GM12878 (cell line): Measurements from ENCODE around the gene LRRTM3. TPM values are rescaled to one million over a fixed set of nuclear protein-coding genes. Genes with fewer than 3 reads are reported as not detected.

ENCODE experiments used
- ATAC-seq: fragments of 200-7000 bp; cut with Tn5 transposase; 3 replicates; pipeline ENCODE4 v1.9.1; 2020; ENCODE audit warnings: mild to moderate bottlenecking, moderate library complexity
- BruUV-seq: library from RNA; stranded (reverse); fragments of 400-500 nt; replicated peaks from 2 replicates; lab custom pipeline; 2021; lab: Mats Ljungman, UMichigan
- CTCF ChIA-PET: fragments of 300-600 bp; sonication (Branson Sonifier 250); formaldehyde crosslinking; extraction: SDS; loops from one replicate; lab custom pipeline; 2021; ENCODE audit warnings: inconsistent platforms; lab: Yijun Ruan, JAX
- POLR2A ChIA-PET: fragments of 350-600 bp; formaldehyde crosslinking; extraction: SDS; loops from one replicate; lab custom pipeline; 2021; ENCODE audit warnings: inconsistent platforms; lab: Charles Lee
- RAD21 ChIA-PET: fragments of 300-600 bp; sonication (Branson Sonifier 250); formaldehyde crosslinking; loops from one replicate; lab custom pipeline; 2023; ENCODE audit warnings: antibody characterized with exemption; ENCODE audit not compliant: unreplicated experiment; lab: Charles Lee
- SMC1A ChIA-PET: fragments of 300-600 bp; sonication (Branson Sonifier 250); formaldehyde crosslinking; loops from one replicate; lab custom pipeline; 2023; ENCODE audit not compliant: unreplicated experiment, uncharacterized antibody; lab: Charles Lee
- DNase-seq: peaks from one replicate; pipeline ENCODE4 v3.0.0-alpha.2; 2011; ENCODE audit warnings: low read depth, low spot score
- FAIRE-seq: peaks from 3 replicates; lab custom pipeline; 2011; peaks lifted over from hg19 to GRCh38; lab: Jason Lieb, UNC
- H2AFZ ChIP-seq: 2 replicates; pipeline ENCODE4 v1.6.0; 2011; ENCODE audit warnings: low read depth, low read length, control low read depth; ENCODE audit not compliant: control insufficient read depth
- H3K27ac ChIP-seq: 2 replicates; pipeline ENCODE4 v1.5.1; 2011; ENCODE audit warnings: control low read depth; ENCODE audit not compliant: control insufficient read depth, insufficient read depth
- H3K27me3 ChIP-seq, 2 experiments: replicated peaks in 1 of 2; 2 replicates each; pipeline versions ENCODE4 v1.6.0 to v1.6.1; 2011; ENCODE audit warnings: low read length in 1 of 2; ENCODE audit not compliant: control insufficient read depth in 2 of 2, insufficient read depth in 2 of 2
- H3K36me3 ChIP-seq, 2 experiments: 2 replicates each; pipeline ENCODE4 v1.5.1; 2011; ENCODE audit warnings: low read length in 1 of 2; ENCODE audit not compliant: control insufficient read depth in 2 of 2, insufficient read depth in 2 of 2
- H3K4me1 ChIP-seq: 2 replicates; pipeline ENCODE4 v1.6.1; 2011; ENCODE audit warnings: mild to moderate bottlenecking, low read length, moderate library complexity, mixed read lengths; ENCODE audit not compliant: control insufficient read depth, insufficient read depth
- H3K4me2 ChIP-seq: 2 replicates; pipeline ENCODE4 v1.6.0; 2011; ENCODE audit warnings: control low read depth; ENCODE audit not compliant: control insufficient read depth, insufficient read depth
- H3K4me3 ChIP-seq: fragments of 200-600 bp; sonication (generic); 2 replicates; pipeline ENCODE4 v1.5.1; 2016
- H3K79me2 ChIP-seq: 2 replicates; pipeline ENCODE4 v1.6.0; 2011; ENCODE audit warnings: low read length; ENCODE audit not compliant: control insufficient read depth, insufficient read depth
- H3K9ac ChIP-seq: 2 replicates; pipeline ENCODE4 v1.8.0; 2011; ENCODE audit warnings: low read length, control low read depth, mixed read lengths; ENCODE audit not compliant: control insufficient read depth, insufficient read depth
- H3K9me3 ChIP-seq: replicated peaks from 3 replicates; pipeline ENCODE4 v1.5.1; 2011; ENCODE audit warnings: mild to moderate bottlenecking, low read length; ENCODE audit not compliant: control insufficient read depth, insufficient read depth
- H4K20me1 ChIP-seq: 2 replicates; pipeline ENCODE4 v1.6.0; 2011; ENCODE audit not compliant: control insufficient read depth, insufficient read depth
- CREM ChIP-seq: IDR thresholded peaks from 2 replicates; pipeline ENCODE4 v1.6.1; 2014; ENCODE audit warnings: antibody characterized with exemption, low read depth
- HCFC1 ChIP-seq: fragments of 150-350 bp; IDR thresholded peaks from 2 replicates; pipeline ENCODE4 v1.6.1; 2014; ENCODE audit warnings: low read length
- NRF1 ChIP-seq: conservative IDR thresholded peaks from 2 replicates; pipeline ENCODE4 v1.6.1; 2011; ENCODE audit warnings: mild to moderate bottlenecking, low read depth, low read length, improper control_type of control experiment
- RELA ChIP-seq: fragments of 450-650 bp; IDR thresholded peaks from 2 replicates; pipeline ENCODE4 v1.8.0; 2014; ENCODE audit warnings: borderline replicate concordance; ENCODE audit not compliant: partially characterized antibody
- SIX5 ChIP-seq: IDR thresholded peaks from 2 replicates; pipeline ENCODE4 v1.6.1; 2011; ENCODE audit warnings: mild to moderate bottlenecking, low read depth, low read length, moderate library complexity; ENCODE audit not compliant: severe bottlenecking
- SUPT20H ChIP-seq: IDR thresholded peaks from 2 replicates; pipeline ENCODE4 v1.6.1; 2011; ENCODE audit warnings: low read depth, mild to moderate bottlenecking, low read length, moderate library complexity, borderline replicate concordance; ENCODE audit not compliant: control insufficient read depth
- TARDBP ChIP-seq: IDR thresholded peaks from 2 replicates; pipeline ENCODE4 v1.6.1; 2016; ENCODE audit warnings: borderline replicate concordance
- TCF3 ChIP-seq: IDR thresholded peaks from 2 replicates; pipeline ENCODE4 v1.6.1; 2012; ENCODE audit warnings: low read depth, mild to moderate bottlenecking, low read length, borderline replicate concordance; ENCODE audit not compliant: insufficient read depth
- TCF7 ChIP-seq: IDR thresholded peaks from 2 replicates; pipeline ENCODE4 v1.6.1; 2014; ENCODE audit warnings: antibody characterized with exemption, borderline replicate concordance
- ZBED1 ChIP-seq: IDR thresholded peaks from 2 replicates; pipeline ENCODE4 v1.6.1; 2016; ENCODE audit warnings: borderline replicate concordance
- WGBS: methylation state at CpG from one replicate; pipeline ENCODE4 v1.1.6; 2016; ENCODE audit warnings: low lambda C conversion rate; ENCODE audit not compliant: insufficient replicate concordance, insufficient coverage; ENCODE audit errors: missing lambda C conversion rate; 5-methylcytosine and 5-hydroxymethylcytosine counted together
- in situ Hi-C: fragments of 300-500 bp; cut with MboI; formaldehyde crosslinking; loops from 9 replicates; pipeline ENCODE4 v1.14.3; 2018; ENCODE audit warnings: mixed read lengths
- intact Hi-C: fragments of 100-400 bp; cut with micrococcal nuclease; formaldehyde crosslinking; loops from one replicate; pipeline ENCODE4 v1.14.2; 2022; ENCODE audit not compliant: unreplicated experiment
- polyA plus RNA-seq, 11 experiments: library from polyadenylated mRNA; depleted of rRNA in 4 of 11; unstranded in 6 of 11; stranded (reverse) in 5 of 11; fragments of >200 nt; fragmentation: Nextera tagmentation in 4 of 11; fragmentation: Illumina TruSeq in 1 of 11; extraction: Ambion mirVana in 4 of 11; extraction: Trizol in 1 of 11; gene quantifications; 1 replicate in 1 of 11; 2 replicates in 10 of 11; pipeline versions ENCODE4 v1.2.1 to v1.2.3, GENCODE V29; 2011 to 2016; ENCODE audit warnings: inconsistent platforms in 2 of 11, missing spikeins in 2 of 11, low read depth in 1 of 11
- total RNA-seq, 4 experiments: library from RNA; depleted of rRNA in 3 of 4; stranded (reverse); fragments of >200 nt in 3 of 4; fragmentation: Illumina TruSeq in 1 of 4; extraction: Trizol in 1 of 4; gene quantifications; 2 replicates each; pipeline versions ENCODE4 v1.2.1 to v1.2.3, GENCODE V29; 2013 to 2021
- TF ChIP-seq, protein P1 (sequence below): fragments of 450-650 bp; formaldehyde crosslinking; IDR thresholded peaks from 2 replicates; pipeline ENCODE4 v1.4.0; 2022; ENCODE audit warnings: mild to moderate bottlenecking, moderate library complexity
- TF ChIP-seq, protein P2 (sequence below): IDR thresholded peaks from 2 replicates; pipeline ENCODE4 v1.6.1; 2011; ENCODE audit warnings: low read depth, low read length, improper control_type of control experiment, borderline replicate concordance

The LRRTM3 gene
- total and polyA plus RNA-seq, 10 of the 15 experiments (the other 5 are each of a cell fraction or from before 2014, with no cell fraction given), result not detected

DNA sequence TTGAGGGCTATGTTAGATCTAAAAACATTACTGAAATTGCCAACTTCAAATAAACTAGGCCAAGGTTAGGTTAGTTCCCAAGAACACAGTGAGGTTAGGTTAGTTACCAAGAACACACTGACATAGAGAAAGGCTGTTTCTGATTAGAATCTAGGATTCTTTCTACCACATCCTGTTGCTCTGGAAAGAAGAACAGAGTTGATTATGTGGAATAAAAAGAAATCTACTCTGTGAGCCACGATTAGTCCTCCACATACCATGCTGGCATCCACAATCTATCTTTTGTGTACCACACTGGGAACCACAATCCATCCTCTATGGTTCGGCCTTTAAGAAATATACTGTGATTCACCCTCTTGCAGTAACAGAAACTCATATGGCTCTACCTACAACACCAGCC, 91.4 kb downstream of the LRRTM3 start:
- POLR2A ChIA-PET, result no interaction called here
- WGBS, result 3% methylated on average over 2 of the region's 2 CpGs
- H3K4me2 ChIP-seq, result no peak overlapping the region

More for the DNA sequence above, 91.4 kb downstream of the LRRTM3 start:
- no peak overlapping the region for H3K27ac ChIP-seq
- no peaks in the 10 kb centered on the region for H3K36me3 ChIP-seq
- ChIA-PET SMC1A (no interaction called here), CTCF (interaction anchor here (1.3 kb wide), 1 partner anchor 12 kb away, joined by 4 read pairs; no protein-coding TSS in a partner anchor), RAD21 (no interaction called here)
- DNase-seq, result no peak
- no peak for FAIRE-seq
- no peak overlapping the region for H3K4me3 ChIP-seq
- no peak overlapping the region for H2AFZ ChIP-seq
- no peaks in the 10 kb centered on the region for H3K4me1 ChIP-seq
- H3K9me3 ChIP-seq, result no peaks in the 10 kb centered on the region
- ATAC-seq, result no peak
- no peaks in the 10 kb centered on the region for H4K20me1 ChIP-seq
- H3K27me3 ChIP-seq, result no peaks in the 10 kb centered on the region
- in situ Hi-C loops, result no loop called here
- no TSS peak for BruUV-seq
- H3K9ac ChIP-seq, result no peak overlapping the region
- intact Hi-C loops, result no loop called here
- no peak for TF ChIP-seq TCF7
- no peak for TF ChIP-seq CREM
- TF ChIP-seq, protein P1, sequence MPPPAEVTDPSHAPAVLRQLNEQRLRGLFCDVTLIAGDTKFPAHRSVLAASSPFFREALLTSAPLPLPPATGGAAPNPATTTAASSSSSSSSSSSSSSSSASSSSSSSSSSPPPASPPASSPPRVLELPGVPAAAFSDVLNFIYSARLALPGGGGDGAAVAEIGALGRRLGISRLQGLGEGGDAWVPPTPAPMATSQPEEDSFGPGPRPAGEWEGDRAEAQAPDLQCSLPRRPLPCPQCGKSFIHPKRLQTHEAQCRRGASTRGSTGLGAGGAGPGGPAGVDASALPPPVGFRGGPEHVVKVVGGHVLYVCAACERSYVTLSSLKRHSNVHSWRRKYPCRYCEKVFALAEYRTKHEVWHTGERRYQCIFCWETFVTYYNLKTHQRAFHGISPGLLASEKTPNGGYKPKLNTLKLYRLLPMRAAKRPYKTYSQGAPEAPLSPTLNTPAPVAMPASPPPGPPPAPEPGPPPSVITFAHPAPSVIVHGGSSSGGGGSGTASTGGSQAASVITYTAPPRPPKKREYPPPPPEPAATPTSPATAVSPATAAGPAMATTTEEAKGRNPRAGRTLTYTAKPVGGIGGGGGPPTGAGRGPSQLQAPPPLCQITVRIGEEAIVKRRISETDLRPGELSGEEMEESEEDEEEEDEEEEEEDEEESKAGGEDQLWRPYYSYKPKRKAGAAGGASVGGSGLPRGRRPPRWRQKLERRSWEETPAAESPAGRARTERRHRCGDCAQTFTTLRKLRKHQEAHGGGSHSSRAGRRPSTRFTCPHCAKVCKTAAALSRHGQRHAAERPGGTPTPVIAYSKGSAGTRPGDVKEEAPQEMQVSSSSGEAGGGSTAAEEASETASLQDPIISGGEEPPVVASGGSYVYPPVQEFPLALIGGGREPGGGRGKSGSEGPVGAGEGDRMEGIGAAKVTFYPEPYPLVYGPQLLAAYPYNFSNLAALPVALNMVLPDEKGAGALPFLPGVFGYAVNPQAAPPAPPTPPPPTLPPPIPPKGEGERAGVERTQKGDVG (CRISPR knock-in tag), result no peak
- no peak for TF ChIP-seq TARDBP
- TF ChIP-seq, protein P2, sequence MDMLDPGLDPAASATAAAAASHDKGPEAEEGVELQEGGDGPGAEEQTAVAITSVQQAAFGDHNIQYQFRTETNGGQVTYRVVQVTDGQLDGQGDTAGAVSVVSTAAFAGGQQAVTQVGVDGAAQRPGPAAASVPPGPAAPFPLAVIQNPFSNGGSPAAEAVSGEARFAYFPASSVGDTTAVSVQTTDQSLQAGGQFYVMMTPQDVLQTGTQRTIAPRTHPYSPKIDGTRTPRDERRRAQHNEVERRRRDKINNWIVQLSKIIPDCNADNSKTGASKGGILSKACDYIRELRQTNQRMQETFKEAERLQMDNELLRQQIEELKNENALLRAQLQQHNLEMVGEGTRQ, result no peak
- TF ChIP-seq HCFC1, result no peak
- TF ChIP-seq ZBED1, result no peak
- TF ChIP-seq RELA, result no peak
- TF ChIP-seq NRF1, result no peak
- TF ChIP-seq SIX5, result no peak
- no peak for TF ChIP-seq TCF3
- TF ChIP-seq SUPT20H, result no peak
- H3K79me2 ChIP-seq, result no peaks in the 10 kb centered on the region
